Astrocyte (in vitro differentiated cells and primary cell): Measurements from ENCODE around the gene HIBADH. TPM values are rescaled to one million over a fixed set of nuclear protein-coding genes. Genes with fewer than 3 reads are reported as not detected.

Source experiments
- DNase-seq: peaks from one replicate; pipeline ENCODE4 v3.0.0-alpha.2; 2010; ENCODE audit warnings: low read depth
- FAIRE-seq: peaks from 2 replicates; lab custom pipeline; 2011; peaks lifted over from hg19 to GRCh38; lab: Jason Lieb, UNC
- H2AFZ ChIP-seq: 2 replicates; pipeline ENCODE4 v1.6.0; 2012; ENCODE audit warnings: low read depth, low read length, inconsistent platforms
- H3K27ac ChIP-seq: 2 replicates; pipeline ENCODE4 v1.5.1; 2011; ENCODE audit warnings: low read depth, low read length, inconsistent platforms
- H3K27me3 ChIP-seq: 2 replicates; pipeline ENCODE4 v1.6.0; 2011; ENCODE audit warnings: low read length, inconsistent platforms; ENCODE audit not compliant: insufficient read depth
- H3K36me3 ChIP-seq: 2 replicates; pipeline ENCODE4 v1.5.1; 2011; ENCODE audit warnings: low read length, inconsistent platforms; ENCODE audit not compliant: insufficient read depth
- H3K4me1 ChIP-seq: 2 replicates; pipeline ENCODE4 v1.5.1; 2011; ENCODE audit warnings: low read length, inconsistent platforms; ENCODE audit not compliant: insufficient read depth
- H3K4me2 ChIP-seq: 2 replicates; pipeline ENCODE4 v1.6.0; 2012; ENCODE audit warnings: low read length, inconsistent platforms
- H3K4me3 ChIP-seq: 2 replicates; pipeline ENCODE4 v1.5.1; 2011; ENCODE audit warnings: low read depth, mild to moderate bottlenecking, low read length, inconsistent platforms; ENCODE audit not compliant: insufficient read depth
- H3K79me2 ChIP-seq: 2 replicates; pipeline ENCODE4 v1.6.0; 2012; ENCODE audit warnings: mild to moderate bottlenecking, low read length, inconsistent platforms; ENCODE audit not compliant: insufficient read depth
- H3K9ac ChIP-seq: 2 replicates; pipeline ENCODE4 v1.6.0; 2012; ENCODE audit warnings: mild to moderate bottlenecking, low read length, inconsistent platforms
- H3K9me3 ChIP-seq: 2 replicates; pipeline ENCODE4 v1.5.1; 2012; ENCODE audit warnings: low read depth, mild to moderate bottlenecking, low read length, inconsistent platforms; ENCODE audit not compliant: insufficient read depth
- H4K20me1 ChIP-seq: 2 replicates; pipeline ENCODE4 v1.6.0; 2012; ENCODE audit warnings: low read length, inconsistent platforms; ENCODE audit not compliant: insufficient read depth
- H3K27ac Mint-ChIP-seq: one replicate; pipeline ENCODE4 v1.8.0; 2021; ENCODE audit warnings: mild to moderate bottlenecking, mixed read lengths; ENCODE audit not compliant: unreplicated experiment
- H3K27me3 Mint-ChIP-seq: one replicate; pipeline ENCODE4 v1.8.0; 2021; ENCODE audit warnings: low read depth, mixed read lengths; ENCODE audit not compliant: unreplicated experiment
- H3K36me3 Mint-ChIP-seq: one replicate; pipeline ENCODE4 v1.8.0; 2021; ENCODE audit warnings: low read depth, mixed read lengths; ENCODE audit not compliant: unreplicated experiment
- H3K4me1 Mint-ChIP-seq: one replicate; pipeline ENCODE4 v1.8.0; 2021; ENCODE audit warnings: low read depth, mixed read lengths; ENCODE audit not compliant: unreplicated experiment
- H3K4me3 Mint-ChIP-seq: one replicate; pipeline ENCODE4 v1.8.0; 2021; ENCODE audit warnings: mild to moderate bottlenecking, moderate library complexity, mixed read lengths; ENCODE audit not compliant: unreplicated experiment
- H3K9me3 Mint-ChIP-seq: one replicate; pipeline ENCODE4 v1.8.0; 2021; ENCODE audit warnings: mild to moderate bottlenecking, mixed read lengths; ENCODE audit not compliant: unreplicated experiment
- EZH2 ChIP-seq: IDR thresholded peaks from 2 replicates; pipeline ENCODE4 v1.6.1; 2012; ENCODE audit warnings: mild to moderate bottlenecking, low read length, inconsistent platforms; ENCODE audit not compliant: insufficient read depth
- total RNA-seq: library from RNA; stranded (reverse); gene quantifications from 2 replicates; pipeline ENCODE4 v1.2.1, GENCODE V29; 2021
- TF ChIP-seq, protein P1 (sequence below): IDR thresholded peaks from 2 replicates; pipeline ENCODE4 v1.5.1; 2011; ENCODE audit warnings: low read depth, mild to moderate bottlenecking, inconsistent platforms, low read length, moderate library complexity; ENCODE audit not compliant: insufficient read depth

Gene HIBADH
- total RNA-seq, 1 donor from 2014 or later: 21.9 TPM

GRCh38 chr7:27551803-27552400 lies 110.8 kb downstream of the HIBADH start:
- no peak overlapping the region for H3K27ac Mint-ChIP-seq
- no peak overlapping the region for H3K4me3 ChIP-seq
- H3K4me1 Mint-ChIP-seq: peaks cover 10% of the 10 kb centered on the region
- no peaks in the 10 kb centered on the region for H3K9me3 Mint-ChIP-seq
- DNase-seq: no peak
- H3K4me3 Mint-ChIP-seq: no peak overlapping the region
- TF ChIP-seq EZH2: no peak
- TF ChIP-seq, protein P1, sequence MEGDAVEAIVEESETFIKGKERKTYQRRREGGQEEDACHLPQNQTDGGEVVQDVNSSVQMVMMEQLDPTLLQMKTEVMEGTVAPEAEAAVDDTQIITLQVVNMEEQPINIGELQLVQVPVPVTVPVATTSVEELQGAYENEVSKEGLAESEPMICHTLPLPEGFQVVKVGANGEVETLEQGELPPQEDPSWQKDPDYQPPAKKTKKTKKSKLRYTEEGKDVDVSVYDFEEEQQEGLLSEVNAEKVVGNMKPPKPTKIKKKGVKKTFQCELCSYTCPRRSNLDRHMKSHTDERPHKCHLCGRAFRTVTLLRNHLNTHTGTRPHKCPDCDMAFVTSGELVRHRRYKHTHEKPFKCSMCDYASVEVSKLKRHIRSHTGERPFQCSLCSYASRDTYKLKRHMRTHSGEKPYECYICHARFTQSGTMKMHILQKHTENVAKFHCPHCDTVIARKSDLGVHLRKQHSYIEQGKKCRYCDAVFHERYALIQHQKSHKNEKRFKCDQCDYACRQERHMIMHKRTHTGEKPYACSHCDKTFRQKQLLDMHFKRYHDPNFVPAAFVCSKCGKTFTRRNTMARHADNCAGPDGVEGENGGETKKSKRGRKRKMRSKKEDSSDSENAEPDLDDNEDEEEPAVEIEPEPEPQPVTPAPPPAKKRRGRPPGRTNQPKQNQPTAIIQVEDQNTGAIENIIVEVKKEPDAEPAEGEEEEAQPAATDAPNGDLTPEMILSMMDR: no peak
- no peaks in the 10 kb centered on the region for H3K27me3 ChIP-seq
- no peak for FAIRE-seq
- H3K9me3 ChIP-seq: no peaks in the 10 kb centered on the region
- no peaks in the 10 kb centered on the region for H3K36me3 Mint-ChIP-seq
- H4K20me1 ChIP-seq: no peaks in the 10 kb centered on the region
- no peak overlapping the region for H3K4me2 ChIP-seq
- no peaks in the 10 kb centered on the region for H3K4me1 ChIP-seq
- H3K36me3 ChIP-seq: no peaks in the 10 kb centered on the region
- H2AFZ ChIP-seq: no peak overlapping the region
- H3K27me3 Mint-ChIP-seq: no peaks in the 10 kb centered on the region
- H3K27ac ChIP-seq: no peak overlapping the region
- H3K79me2 ChIP-seq: no peaks in the 10 kb centered on the region
- H3K9ac ChIP-seq: no peak overlapping the region

GRCh38 chr7:27549606-27550005 lies 113.1 kb downstream of the HIBADH start:
- H3K4me1 Mint-ChIP-seq: peaks cover 10% of the 10 kb centered on the region
- no peak overlapping the region for H3K4me3 Mint-ChIP-seq
- no peak for DNase-seq
- H3K4me3 ChIP-seq: no peak overlapping the region
- no peaks in the 10 kb centered on the region for H4K20me1 ChIP-seq
- H3K4me1 ChIP-seq: no peaks in the 10 kb centered on the region
- H3K27ac ChIP-seq: no peak overlapping the region
- H3K4me2 ChIP-seq: no peak overlapping the region
- no peak for TF ChIP-seq EZH2
- TF ChIP-seq, protein P1: no peak
- H2AFZ ChIP-seq: no peak overlapping the region
- H3K9me3 ChIP-seq: no peaks in the 10 kb centered on the region
- H3K9ac ChIP-seq: no peak overlapping the region
- H3K79me2 ChIP-seq: no peaks in the 10 kb centered on the region
- no peaks in the 10 kb centered on the region for H3K9me3 Mint-ChIP-seq
- FAIRE-seq: no peak
- no peaks in the 10 kb centered on the region for H3K27me3 Mint-ChIP-seq
- no peaks in the 10 kb centered on the region for H3K36me3 ChIP-seq
- no peaks in the 10 kb centered on the region for H3K27me3 ChIP-seq
- H3K27ac Mint-ChIP-seq: no peak overlapping the region
- no peaks in the 10 kb centered on the region for H3K36me3 Mint-ChIP-seq

- no peak overlapping the region for H2AFZ ChIP-seq
- H3K9me3 ChIP-seq: no peaks in the 10 kb centered on the region
- no peaks in the 10 kb centered on the region for H3K27me3 ChIP-seq
- no peaks in the 10 kb centered on the region for H3K4me1 ChIP-seq
- no peak for TF ChIP-seq EZH2
- TF ChIP-seq, protein P1: no peak
- Mint-ChIP-seq H3K27ac (no peak overlapping the region), H3K4me1 (peaks cover 10% of the 10 kb centered on the region), H3K27me3 (no peaks in the 10 kb centered on the region), H3K9me3 (no peaks in the 10 kb centered on the region), H3K4me3 (no peak overlapping the region), H3K36me3 (no peaks in the 10 kb centered on the region)
- DNase-seq (no peak), FAIRE-seq (no peak)
- no peaks in the 10 kb centered on the region for H4K20me1 ChIP-seq
- H3K4me3 ChIP-seq: no peak overlapping the region
- no peaks in the 10 kb centered on the region for H3K79me2 ChIP-seq
- H3K4me2 ChIP-seq: no peak overlapping the region
- H3K36me3 ChIP-seq: no peaks in the 10 kb centered on the region
- H3K9ac ChIP-seq: no peak overlapping the region
- no peak overlapping the region for H3K27ac ChIP-seq
Measured at GRCh38 chr7:27548304-27548703, 114.4 kb downstream of the HIBADH start.
